ENCODE measurements around the gene SYAP1.
"Not testable (repeated sequence)": the region's sequence is repeated elsewhere in the genome, so short reads cannot be mapped to it uniquely, and the experiment has no call there.

Gene SYAP1

DNA sequence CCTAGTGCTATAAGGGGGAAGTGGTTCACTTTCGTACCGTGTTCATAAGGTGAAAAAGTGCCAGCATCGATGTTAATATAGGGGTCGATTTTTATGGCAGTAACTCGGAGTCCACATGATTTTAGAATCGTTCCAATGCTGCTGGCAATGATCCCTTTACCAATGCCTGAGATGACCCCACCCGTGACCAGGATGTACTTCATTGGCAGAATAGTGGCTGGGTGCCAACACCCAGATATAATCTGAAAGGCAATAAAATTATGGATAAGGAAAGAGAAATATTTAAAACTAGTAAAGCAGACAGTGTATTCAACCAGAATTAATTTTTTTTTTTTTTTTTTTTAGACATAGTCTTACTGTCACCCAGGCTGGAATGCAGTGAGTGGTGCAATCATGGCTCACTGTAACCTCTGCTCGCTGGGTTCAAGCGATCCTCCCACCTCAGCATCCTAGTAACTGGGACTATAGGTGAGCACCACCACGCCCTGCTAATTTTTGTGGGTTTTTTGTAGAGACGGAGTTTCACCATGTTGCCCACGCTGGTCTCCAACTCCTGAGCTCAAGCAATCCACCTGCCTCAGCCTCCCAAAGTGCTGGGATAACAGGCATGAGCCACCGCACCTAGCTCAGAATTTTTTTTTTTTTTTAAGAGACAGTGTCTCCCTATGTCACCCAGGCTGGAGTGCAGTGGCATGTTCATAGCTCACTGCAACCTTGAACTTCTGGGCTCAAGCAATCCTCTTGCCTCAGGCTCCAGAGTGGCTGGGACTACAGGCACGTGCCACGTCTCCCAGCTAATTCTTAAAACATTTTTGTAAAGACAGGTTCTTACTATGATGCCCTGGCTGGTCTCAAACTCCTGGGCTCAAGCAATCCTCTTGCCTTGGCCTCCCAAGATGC, 16.5 kb upstream of the SYAP1 start:
- TF ChIP-seq POLR2A (IDR thresholded peaks at IDR 0.05; ENCODE audit: low read depth, low read length) (no peak), PAX5 (IDR thresholded peaks at IDR 0.05; ENCODE audit: insufficient read depth, low read length, severe bottlenecking) (no peak), POLR2AphosphoS5 (IDR thresholded peaks at IDR 0.05; ENCODE audit: low read depth, low read length) (no peak), POU2F2 (IDR thresholded peaks at IDR 0.05; ENCODE audit: low read depth, low read length) (no peak), SPI1 (IDR thresholded peaks at IDR 0.05; ENCODE audit: low read depth, low read length) (no peak), TAF1 (IDR thresholded peaks at IDR 0.05; ENCODE audit: low read depth, low read length) (no peak)
- DNase-seq (ENCODE audit: insufficient read length, low spot score), result no peak

GRCh38 chrX:16705370-16705769, 14.0 kb upstream of the SYAP1 start:
- 0 out of 2 replicates have a peak, but pooled peaks have one; percentile 29 for TF ChIP-seq POU2F2 (IDR thresholded peaks at IDR 0.05; ENCODE audit: low read depth, low read length)
- TF ChIP-seq POLR2AphosphoS5 (IDR thresholded peaks at IDR 0.05; ENCODE audit: low read depth, low read length), result no peak
- FAIRE-seq (no peak), DNase-seq (ENCODE audit: insufficient read length, low spot score) (no peak)

More for the DNA sequence above, 16.5 kb upstream of the SYAP1 start:
- no peak for FAIRE-seq

DNA sequence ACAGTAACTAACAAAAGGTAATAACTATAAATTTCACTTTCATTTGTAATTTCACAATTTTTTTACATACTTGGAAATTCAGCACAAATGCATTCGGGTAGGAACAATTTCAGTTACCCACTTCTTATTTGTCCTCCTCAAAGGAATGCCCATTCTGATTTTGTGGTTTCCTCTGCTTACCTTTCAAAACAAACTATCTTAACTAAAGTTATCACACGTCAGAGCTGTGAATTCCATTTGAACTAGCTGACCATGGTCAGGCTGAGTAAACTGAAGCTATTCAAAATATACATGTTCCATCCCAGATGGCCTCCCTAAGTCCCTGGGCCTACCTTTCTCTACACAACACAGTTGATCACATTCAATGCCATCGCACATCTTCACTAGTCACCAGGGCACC, 11.4 kb upstream of the SYAP1 start:
- DNase-seq (ENCODE audit: insufficient read length, low spot score), result no peak
- no peak for TF ChIP-seq TAF1 (IDR thresholded peaks at IDR 0.05; ENCODE audit: low read depth, low read length)
- no peak for TF ChIP-seq POLR2A (IDR thresholded peaks at IDR 0.05; ENCODE audit: low read depth, low read length)
- no peak for TF ChIP-seq SPI1 (IDR thresholded peaks at IDR 0.05; ENCODE audit: low read depth, low read length)
- no peak for TF ChIP-seq POU2F2 (IDR thresholded peaks at IDR 0.05; ENCODE audit: low read depth, low read length)
- TF ChIP-seq PAX5 (IDR thresholded peaks at IDR 0.05; ENCODE audit: insufficient read depth, low read length, severe bottlenecking), result no peak
- no peak for TF ChIP-seq POLR2AphosphoS5 (IDR thresholded peaks at IDR 0.05; ENCODE audit: low read depth, low read length)
- peak; percentile 87 for FAIRE-seq

GRCh38 chrX:16711219-16711811, 8.1 kb upstream of the SYAP1 start:
- peak; percentile 91 for FAIRE-seq
- TF ChIP-seq POLR2A (IDR thresholded peaks at IDR 0.05; ENCODE audit: low read depth, low read length), result no peak
- no peak for TF ChIP-seq PAX5 (IDR thresholded peaks at IDR 0.05; ENCODE audit: insufficient read depth, low read length, severe bottlenecking)
- TF ChIP-seq TAF1 (IDR thresholded peaks at IDR 0.05; ENCODE audit: low read depth, low read length), result no peak
- no peak for TF ChIP-seq POLR2AphosphoS5 (IDR thresholded peaks at IDR 0.05; ENCODE audit: low read depth, low read length)
- no peak for TF ChIP-seq SPI1 (IDR thresholded peaks at IDR 0.05; ENCODE audit: low read depth, low read length)
- TF ChIP-seq POU2F2 (IDR thresholded peaks at IDR 0.05; ENCODE audit: low read depth, low read length), result no peak

DNA sequence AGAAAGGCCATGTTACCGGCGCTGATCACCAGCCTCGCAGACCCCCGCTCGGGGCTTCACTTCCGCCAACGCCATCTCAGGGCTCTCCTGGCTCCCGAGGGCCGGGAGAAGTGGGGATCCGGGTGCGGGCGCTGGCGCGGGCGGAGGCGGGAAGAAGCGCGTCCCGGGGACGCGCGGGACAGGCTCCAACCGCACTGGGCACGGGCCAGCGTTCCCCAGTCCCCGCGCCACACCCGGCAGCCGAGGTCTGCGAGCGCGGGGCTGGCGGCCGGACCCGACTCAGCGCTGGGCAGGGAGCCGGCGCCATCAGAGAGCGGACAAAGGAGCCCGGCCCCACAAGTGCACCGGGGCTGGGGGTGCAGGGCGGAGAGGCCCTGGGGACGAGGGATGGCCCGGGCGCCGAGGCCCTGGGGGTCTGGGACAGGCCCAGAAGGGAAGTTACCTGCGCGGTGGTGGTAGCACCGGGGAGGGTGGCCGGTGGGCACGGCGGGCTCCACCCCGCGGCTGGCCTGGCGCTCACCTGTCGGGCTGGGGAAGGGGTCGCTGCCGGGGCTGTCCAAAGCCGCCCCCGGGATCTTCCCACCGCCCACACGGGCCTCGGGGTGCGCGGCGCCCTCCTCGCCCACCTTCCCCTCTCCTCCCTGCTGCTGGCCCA, 7.4 kb upstream of the SYAP1 start:
- FAIRE-seq (no peak), DNase-seq (ENCODE audit: insufficient read length, low spot score) (peak; percentile 9)

More at GRCh38 chrX:16711219-16711811, 8.1 kb upstream of the SYAP1 start:
- peak; percentile 4 for DNase-seq (ENCODE audit: insufficient read length, low spot score)

GRCh38 chrX:16712548-16713155, 6.8 kb upstream of the SYAP1 start, which contains the start of gene CTPS2:
Gene CTPS2, minus strand, starts transcription at chrX:16712669. Its CDS starts 9,767 bp downstream, at chrX:16702902.
- TF ChIP-seq TAF1 (IDR thresholded peaks at IDR 0.05; ENCODE audit: low read depth, low read length) (peak; percentile 87), SPI1 (IDR thresholded peaks at IDR 0.05; ENCODE audit: low read depth, low read length) (no peak), PAX5 (IDR thresholded peaks at IDR 0.05; ENCODE audit: insufficient read depth, low read length, severe bottlenecking) (peak; percentile 17), POU2F2 (IDR thresholded peaks at IDR 0.05; ENCODE audit: low read depth, low read length) (no peak), POLR2AphosphoS5 (IDR thresholded peaks at IDR 0.05; ENCODE audit: low read depth, low read length) (0 out of 2 replicates have a peak, but pooled peaks have one; percentile 26), POLR2A (IDR thresholded peaks at IDR 0.05; ENCODE audit: low read depth, low read length) (peak; percentile 44)
- peak; percentile 45 for DNase-seq (ENCODE audit: insufficient read length, low spot score)
- FAIRE-seq, result peak; percentile 97

More for the DNA sequence above, 7.4 kb upstream of the SYAP1 start:
- no peak for TF ChIP-seq POLR2A (IDR thresholded peaks at IDR 0.05; ENCODE audit: low read depth, low read length)
- TF ChIP-seq PAX5 (IDR thresholded peaks at IDR 0.05; ENCODE audit: insufficient read depth, low read length, severe bottlenecking), result no peak
- TF ChIP-seq POLR2AphosphoS5 (IDR thresholded peaks at IDR 0.05; ENCODE audit: low read depth, low read length), result no peak
- TF ChIP-seq POU2F2 (IDR thresholded peaks at IDR 0.05; ENCODE audit: low read depth, low read length), result no peak
- no peak for TF ChIP-seq TAF1 (IDR thresholded peaks at IDR 0.05; ENCODE audit: low read depth, low read length)
- no peak for TF ChIP-seq SPI1 (IDR thresholded peaks at IDR 0.05; ENCODE audit: low read depth, low read length)

GRCh38 chrX:16714504-16714903, 4.9 kb upstream of the SYAP1 start:
- FAIRE-seq (peak; percentile 13), DNase-seq (ENCODE audit: insufficient read length, low spot score) (no peak)
- TF ChIP-seq TAF1 (IDR thresholded peaks at IDR 0.05; ENCODE audit: low read depth, low read length) (no peak), POLR2A (IDR thresholded peaks at IDR 0.05; ENCODE audit: low read depth, low read length) (no peak), PAX5 (IDR thresholded peaks at IDR 0.05; ENCODE audit: insufficient read depth, low read length, severe bottlenecking) (no peak), SPI1 (IDR thresholded peaks at IDR 0.05; ENCODE audit: low read depth, low read length) (no peak), POLR2AphosphoS5 (IDR thresholded peaks at IDR 0.05; ENCODE audit: low read depth, low read length) (no peak), POU2F2 (IDR thresholded peaks at IDR 0.05; ENCODE audit: low read depth, low read length) (no peak)

GRCh38 chrX:16715638-16716037, 3.8 kb upstream of the SYAP1 start:
- not testable (repeated sequence) for FAIRE-seq; DNase-seq (ENCODE audit: insufficient read length, low spot score)

DNA sequence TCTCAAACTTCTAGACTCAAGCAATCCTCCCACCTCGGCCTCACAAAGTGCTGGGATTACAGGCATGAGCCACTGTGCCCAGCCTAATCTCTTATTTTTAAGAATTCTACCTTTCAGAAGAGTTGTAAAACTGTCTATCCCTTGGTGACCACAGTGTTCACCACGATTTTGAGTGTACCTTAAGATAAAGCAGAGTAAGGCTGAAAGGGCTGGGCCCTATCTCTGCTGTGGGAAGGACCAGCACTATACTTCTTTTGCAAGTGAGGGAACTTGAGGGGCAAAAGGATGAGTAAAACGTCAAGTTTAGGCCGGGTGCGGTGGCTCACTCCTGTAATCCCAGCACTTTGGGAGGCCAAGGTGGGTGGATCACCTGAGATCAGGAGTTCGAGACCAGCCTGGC, 3.0 kb upstream of the SYAP1 start:
- DNase-seq (ENCODE audit: insufficient read length, low spot score); FAIRE-seq: not testable (repeated sequence)
